Measurements from ENCODE around the gene MLH3.
"Not testable (repeated sequence)": the region's sequence is repeated elsewhere in the genome, so short reads cannot be mapped to it uniquely, and the experiment has no call there.

Gene MLH3

DNA sequence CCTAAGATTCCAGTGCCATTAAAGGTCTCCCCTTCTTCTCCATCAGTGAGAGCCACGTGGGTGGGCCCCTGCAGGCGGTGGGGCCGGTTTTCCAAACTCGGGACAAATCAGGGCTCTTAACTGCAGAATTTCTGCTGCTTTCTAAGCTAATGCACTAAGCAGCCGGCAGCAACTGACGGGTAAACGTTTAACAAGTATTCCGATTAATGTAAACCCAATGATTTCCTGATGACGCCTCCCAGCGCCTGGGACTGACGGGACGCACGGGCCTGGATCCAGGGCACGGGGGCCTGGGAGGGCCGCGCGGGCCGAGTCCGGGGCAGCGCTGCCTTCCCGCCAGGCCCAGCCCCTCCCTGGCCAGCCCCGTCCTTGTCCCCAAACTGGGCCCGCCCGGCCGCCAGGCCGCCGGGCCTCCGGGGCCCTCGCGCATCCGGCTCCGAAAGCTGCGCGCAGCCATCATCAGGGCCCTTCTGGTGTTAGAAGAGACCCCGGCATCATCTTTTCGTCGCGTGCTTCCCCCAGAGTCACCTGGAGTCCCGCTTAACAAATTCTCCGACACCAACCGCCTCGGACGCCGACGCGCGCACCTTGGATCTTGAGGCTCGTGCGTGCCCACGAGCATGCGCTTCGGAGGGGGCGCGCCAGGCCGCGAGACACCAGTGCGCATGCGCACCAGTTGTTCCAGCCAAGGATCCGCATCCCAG, at the start of gene MLH3:
Gene MLH3, minus strand, starts transcription at position 616 of the 704 bp plus-strand sequence. CDS start 1,812 bp downstream, outside the sequence.
- peak; percentile 57 to 63 (median 61) for DNase-seq (ENCODE audit: low read depth in 3 of 3)

- no peak for DNase-seq (ENCODE audit: low read depth in 3 of 3)
Measured at GRCh38 chr14:75098682-75099081, 47.4 kb upstream of the MLH3 start.

GRCh38 chr14:75098212-75098611, 46.9 kb upstream of the MLH3 start:
- DNase-seq (ENCODE audit: low read depth in 3 of 3): no peak

GRCh38 chr14:75096959-75097358, 45.7 kb upstream of the MLH3 start:
- DNase-seq (ENCODE audit: low read depth in 3 of 3): no peak

DNA sequence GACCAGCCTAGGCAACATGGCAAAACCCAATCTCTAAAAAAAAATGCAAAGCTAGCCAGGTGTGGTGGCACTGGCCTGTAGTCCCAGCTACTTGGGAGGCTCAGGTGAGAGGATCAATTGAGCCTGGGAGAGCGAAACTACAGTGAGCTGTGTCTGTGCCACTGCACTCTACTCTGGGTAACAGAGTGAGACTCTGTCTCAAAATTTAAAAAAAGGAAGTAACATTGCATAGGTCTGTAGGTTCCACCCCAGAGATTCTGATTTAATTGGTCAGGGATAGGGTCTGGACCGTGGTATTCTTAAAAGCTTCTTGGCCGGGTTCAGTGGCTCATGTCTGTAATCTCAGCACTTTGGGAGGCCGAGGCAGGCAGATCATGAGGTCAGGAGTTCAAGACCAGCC, 44.4 kb upstream of the MLH3 start:
- DNase-seq (ENCODE audit: low read depth in 3 of 3): no peak

- DNase-seq (ENCODE audit: low read depth in 3 of 3): no peak
Measured at GRCh38 chr14:75094896-75095295, 43.6 kb upstream of the MLH3 start.

GRCh38 chr14:75092698-75093097, 41.4 kb upstream of the MLH3 start:
- DNase-seq (ENCODE audit: low read depth in 3 of 3): no peak

DNA sequence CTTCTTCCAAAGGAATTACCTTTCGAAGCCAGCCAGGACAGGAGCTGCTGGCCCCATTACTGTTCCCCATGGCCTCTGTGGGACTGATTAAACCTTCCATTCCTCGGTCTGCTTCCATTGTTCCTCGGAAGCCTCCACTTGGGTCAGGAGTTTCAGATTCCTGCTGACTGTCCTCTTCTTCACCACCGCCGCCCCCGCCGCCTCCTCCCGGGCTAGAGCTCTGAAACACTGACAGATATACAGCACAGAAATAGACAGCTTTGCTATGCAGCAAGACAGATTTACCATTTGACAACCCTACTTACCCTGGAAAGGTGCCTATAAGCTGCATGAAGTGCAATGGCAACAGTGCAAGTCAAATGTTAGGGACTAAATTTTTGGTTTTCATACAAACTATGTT, 40.0 kb upstream of the MLH3 start:
- no peak for DNase-seq (ENCODE audit: low read depth in 3 of 3)

GRCh38 chr14:75090353-75090752, 39.1 kb upstream of the MLH3 start:
- no peak for DNase-seq (ENCODE audit: low read depth in 3 of 3)

DNA sequence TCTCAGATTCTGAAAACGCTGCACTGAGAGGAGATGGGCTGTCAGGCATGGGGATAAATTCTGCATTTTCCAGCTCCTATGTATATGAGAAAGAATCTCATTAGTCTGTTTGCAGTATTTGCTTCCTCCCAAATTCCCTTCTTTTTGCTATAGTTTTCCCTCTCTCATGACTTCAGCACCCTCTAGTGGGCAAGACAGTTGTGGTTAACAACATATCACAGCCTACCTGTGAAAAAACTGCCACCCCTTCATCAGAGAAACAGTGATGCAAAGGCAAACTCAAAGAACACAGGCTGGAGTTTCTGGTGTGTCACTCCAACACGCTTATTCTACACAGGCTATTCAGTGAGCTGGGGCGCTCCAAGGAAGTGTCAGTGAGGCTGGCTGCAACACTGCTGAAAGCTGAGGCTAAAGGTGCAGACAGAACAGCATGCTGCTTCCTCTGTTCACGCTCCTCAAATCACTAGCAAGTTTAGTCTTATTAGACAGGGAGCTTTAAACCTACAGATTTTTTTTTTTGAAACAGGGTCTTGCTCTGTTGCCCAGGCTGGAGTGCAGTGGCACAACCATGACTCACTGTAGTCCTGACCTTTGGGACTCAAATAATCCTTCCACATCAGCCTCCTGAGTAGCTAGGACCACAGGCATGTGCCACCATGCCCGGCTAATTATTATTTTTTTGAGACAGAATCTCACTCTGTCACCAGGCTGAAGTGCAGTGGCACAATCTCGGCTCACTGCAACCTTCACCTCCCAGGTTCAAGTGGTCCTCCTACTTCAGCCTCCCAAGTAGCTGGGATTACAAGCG, 37.5 kb upstream of the MLH3 start:
- DNase-seq (ENCODE audit: low read depth in 3 of 3): peak in 1 of 3 donors; percentile 37

DNA sequence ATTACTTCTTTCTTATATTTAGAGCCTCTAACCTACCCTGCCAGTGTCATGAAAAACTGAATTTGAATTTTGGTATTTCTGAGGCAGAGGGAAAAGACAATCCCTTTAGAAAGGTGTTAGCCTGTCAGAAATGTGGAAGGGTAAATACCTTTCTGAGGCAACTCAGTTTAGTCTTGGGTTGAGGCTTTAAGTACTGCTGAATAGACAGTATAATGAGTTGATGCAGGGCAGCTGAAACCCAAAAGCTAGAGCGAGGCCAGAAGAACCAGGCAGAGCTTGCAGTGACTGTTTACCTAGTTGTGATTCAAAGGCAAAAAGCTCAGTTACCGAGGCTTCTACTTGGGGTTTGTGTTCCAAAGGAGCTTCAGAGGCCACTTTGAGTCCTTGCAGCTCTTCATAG, 36.9 kb upstream of the MLH3 start:
- DNase-seq (ENCODE audit: low read depth in 3 of 3): no peak

- no peak for DNase-seq (ENCODE audit: low read depth in 3 of 3)
Measured at GRCh38 chr14:75084513-75084912, 33.2 kb upstream of the MLH3 start.

DNA sequence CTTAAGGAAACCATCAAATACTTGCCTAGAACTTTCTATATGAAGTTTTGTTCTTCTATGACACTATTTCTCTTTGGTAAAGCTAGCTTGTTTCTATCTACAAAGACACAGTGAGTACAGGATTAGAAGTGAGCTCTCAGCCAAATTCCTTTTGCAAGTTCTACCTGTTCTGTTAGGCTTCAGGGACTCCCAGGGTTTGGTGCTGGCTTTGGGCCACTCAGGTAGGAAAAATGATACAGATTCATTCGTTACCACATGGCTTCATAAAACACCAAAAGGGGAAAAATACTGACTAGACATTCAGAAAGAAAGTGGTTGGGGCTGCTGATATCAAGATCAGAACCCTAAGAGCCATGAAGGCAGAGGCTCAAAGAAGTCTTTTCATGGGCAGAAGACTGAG, 32.0 kb upstream of the MLH3 start:
- no peak for DNase-seq (ENCODE audit: low read depth in 3 of 3)

GRCh38 chr14:75081660-75082229, 30.5 kb upstream of the MLH3 start:
- DNase-seq (ENCODE audit: low read depth in 3 of 3): no peak

- no peak for DNase-seq (ENCODE audit: low read depth in 3 of 3)
Measured at GRCh38 chr14:75079521-75079920, 28.3 kb upstream of the MLH3 start.

DNA sequence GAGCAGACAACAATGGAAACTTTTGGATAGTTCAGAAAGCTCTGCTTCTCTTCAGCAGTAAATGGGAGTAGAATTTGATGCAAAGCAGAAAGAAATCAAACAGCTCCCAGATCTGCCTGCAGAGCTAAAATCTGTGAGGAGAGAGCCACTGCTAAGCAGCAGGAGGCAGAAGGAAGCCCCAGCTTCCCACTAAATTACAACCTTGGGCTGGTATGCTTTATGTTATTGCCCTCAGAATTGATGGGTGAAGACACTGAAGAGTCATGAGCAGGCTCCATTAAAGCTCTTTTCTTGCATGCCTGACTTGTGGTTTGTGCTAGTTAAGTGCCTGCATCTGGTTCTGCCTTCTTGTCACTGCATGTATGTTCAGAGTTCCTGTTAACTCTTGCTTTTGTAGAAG, 26.5 kb upstream of the MLH3 start:
- no peak for DNase-seq (ENCODE audit: low read depth in 3 of 3)

GRCh38 chr14:75070383-75070782, 19.1 kb upstream of the MLH3 start:
- no peak for DNase-seq (ENCODE audit: low read depth in 3 of 3)

DNA sequence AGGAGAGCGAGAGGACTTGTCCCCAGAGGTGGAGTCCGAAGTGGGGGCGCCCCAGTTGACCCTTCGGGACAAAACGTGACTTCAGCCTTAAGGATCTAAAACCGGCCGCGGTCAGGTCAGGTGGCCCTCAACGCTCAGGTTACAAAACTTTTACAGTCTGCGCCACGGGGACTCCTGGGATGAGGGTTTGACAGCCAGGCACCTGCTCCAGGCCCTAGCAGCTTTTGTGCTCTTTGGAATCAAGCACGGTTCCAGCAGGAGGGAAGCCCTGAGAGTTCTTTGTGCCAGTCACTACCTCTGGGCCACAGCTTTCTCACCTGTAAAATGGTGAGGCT, 18.5 kb upstream of the MLH3 start:
- no peak for DNase-seq (ENCODE audit: low read depth in 3 of 3)

DNA sequence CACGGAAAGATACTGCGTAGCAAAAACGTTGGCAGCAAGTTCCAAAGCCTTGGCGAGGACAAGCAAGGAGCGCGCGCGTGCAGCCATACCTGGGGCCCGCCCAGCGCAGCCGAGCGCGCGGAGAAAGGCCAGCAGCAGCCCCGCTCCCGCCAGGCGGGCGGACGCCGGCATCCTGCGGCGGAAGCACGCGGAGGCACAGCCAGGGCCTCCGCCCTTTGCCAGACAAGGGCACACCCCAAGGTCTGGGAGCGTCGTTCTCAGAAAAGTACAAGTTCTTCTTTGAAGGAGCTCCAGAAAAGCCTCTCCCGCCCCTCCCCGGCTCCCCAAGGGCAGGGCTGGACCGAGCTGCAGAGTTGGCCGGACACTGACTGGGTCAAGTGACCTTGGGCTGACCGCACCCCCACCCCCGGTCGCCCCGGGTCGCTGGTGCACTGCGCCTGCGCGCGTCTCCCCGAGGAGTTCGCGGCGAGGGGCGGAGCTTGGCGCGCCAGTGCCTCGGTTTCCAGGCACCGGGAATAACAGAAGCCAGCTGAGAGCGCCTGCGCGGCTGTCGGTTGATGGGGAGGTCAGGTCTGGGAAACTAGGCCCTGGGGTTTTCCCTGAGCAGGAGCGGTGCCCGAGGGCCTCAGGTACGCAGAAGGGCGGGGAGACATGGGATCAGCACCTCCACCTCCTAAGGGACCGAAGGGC, 18.0 kb upstream of the MLH3 start, which contains the start of gene ZC2HC1C:
Gene ZC2HC1C, plus strand, starts transcription at position 521 of the 690 bp plus-strand sequence. CDS start 933 bp downstream, outside the sequence.
- peak; percentile 42 to 57 (median 53) for DNase-seq (ENCODE audit: low read depth in 3 of 3)

DNA sequence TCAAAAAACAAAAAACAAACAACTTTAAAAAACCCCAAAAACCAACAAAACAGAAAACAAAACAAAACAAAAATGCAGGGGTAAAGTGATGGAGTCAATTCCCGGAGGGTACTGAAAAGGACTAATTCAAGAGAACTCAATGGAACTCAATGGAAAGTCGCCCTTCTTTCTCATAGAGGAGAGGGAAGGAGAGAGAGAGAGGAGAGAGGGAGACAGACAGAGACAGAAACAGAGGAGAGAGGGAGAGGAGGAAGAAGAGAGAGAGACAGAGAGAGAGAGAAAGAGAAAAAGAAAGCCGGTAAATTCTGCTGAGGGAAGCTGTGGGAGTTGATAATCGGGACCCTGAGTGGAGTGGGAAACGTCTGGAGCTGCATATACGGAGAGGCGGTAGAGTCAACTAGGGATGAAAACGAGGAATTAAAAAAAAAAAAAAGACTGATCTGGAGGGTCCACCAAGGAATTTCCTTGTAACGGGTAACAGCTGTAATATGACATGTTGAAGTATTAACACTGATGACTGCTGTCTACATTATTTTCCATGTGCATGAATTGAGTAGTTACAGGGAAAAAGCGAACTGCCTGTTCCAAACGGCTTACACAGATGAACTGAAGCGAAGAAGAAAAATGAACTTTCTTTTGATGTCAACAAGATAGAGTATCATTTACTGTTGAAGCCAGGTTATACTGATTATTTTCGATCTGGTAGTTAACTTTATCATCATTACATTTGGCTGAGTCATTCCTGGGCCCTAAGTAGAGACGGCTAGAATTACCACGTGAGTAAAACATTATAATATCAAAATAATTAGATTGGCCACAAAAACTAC, 17.2 kb upstream of the MLH3 start:
- no peak for DNase-seq (ENCODE audit: low read depth in 3 of 3)

GRCh38 chr14:75067765-75068164, 16.5 kb upstream of the MLH3 start:
- DNase-seq (ENCODE audit: low read depth in 3 of 3): not testable (repeated sequence)

All from stimulated activated CD4-positive, alpha-beta T cell treated with anti-CD3 and anti-CD28 coated beads, TNF-alpha, amount 100 ng/mL, for 48 hours (primary cell).